Epithelial cell of proximal tubule (primary cell): Measurements from ENCODE around the gene SLAMF1. TPM values are rescaled to one million over a fixed set of nuclear protein-coding genes. Genes with fewer than 3 reads are reported as not detected.

ENCODE experiments used
- DNase-seq: peaks from one replicate; pipeline ENCODE4 v3.0.0-alpha.2; 2011; ENCODE audit warnings: low read depth
- H3K4me3 ChIP-seq: 2 replicates; pipeline ENCODE4 v1.5.1; 2011; ENCODE audit warnings: low read depth, mild to moderate bottlenecking, low read length
- total RNA-seq: library from RNA; depleted of rRNA; stranded (reverse); fragments of >200 nt; gene quantifications from 2 replicates; pipeline ENCODE4 v1.2.3, GENCODE V29; 2015
- TF ChIP-seq, protein P1 (sequence below): conservative IDR thresholded peaks from 2 replicates; pipeline ENCODE4 v1.5.1; 2012; ENCODE audit warnings: low read depth, mild to moderate bottlenecking, low read length

Gene SLAMF1
- total RNA-seq, 1 donor from 2014 or later = not detected

DNA sequence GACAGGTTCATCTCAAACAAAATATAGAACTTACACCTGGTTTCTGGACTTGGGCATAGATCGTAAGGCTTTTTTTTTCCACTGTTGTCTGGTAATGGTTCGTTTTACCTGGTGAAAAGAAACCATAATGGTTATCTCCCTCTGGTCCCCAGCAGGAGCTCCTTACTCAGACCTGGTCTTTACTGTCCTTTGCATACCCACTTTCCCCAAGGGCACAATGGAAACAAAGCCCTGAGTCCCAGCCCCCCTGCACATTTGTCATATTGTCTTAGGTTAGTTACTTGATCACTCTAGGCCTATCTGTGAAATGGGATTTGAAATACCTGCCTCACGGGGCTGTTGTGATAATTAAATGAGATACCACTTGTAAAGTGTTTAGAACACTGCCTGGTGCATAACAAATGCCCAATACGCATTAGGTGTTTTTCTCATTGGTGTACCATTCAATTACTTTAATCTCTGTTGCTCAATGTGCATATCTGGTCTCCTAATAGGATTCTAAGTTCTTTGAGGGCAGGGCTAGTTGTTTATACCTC is 27.0 kb downstream of the SLAMF1 start:
- no peak overlapping the region for H3K4me3 ChIP-seq
- DNase-seq = no peak
- TF ChIP-seq, protein P1, sequence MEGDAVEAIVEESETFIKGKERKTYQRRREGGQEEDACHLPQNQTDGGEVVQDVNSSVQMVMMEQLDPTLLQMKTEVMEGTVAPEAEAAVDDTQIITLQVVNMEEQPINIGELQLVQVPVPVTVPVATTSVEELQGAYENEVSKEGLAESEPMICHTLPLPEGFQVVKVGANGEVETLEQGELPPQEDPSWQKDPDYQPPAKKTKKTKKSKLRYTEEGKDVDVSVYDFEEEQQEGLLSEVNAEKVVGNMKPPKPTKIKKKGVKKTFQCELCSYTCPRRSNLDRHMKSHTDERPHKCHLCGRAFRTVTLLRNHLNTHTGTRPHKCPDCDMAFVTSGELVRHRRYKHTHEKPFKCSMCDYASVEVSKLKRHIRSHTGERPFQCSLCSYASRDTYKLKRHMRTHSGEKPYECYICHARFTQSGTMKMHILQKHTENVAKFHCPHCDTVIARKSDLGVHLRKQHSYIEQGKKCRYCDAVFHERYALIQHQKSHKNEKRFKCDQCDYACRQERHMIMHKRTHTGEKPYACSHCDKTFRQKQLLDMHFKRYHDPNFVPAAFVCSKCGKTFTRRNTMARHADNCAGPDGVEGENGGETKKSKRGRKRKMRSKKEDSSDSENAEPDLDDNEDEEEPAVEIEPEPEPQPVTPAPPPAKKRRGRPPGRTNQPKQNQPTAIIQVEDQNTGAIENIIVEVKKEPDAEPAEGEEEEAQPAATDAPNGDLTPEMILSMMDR = no peak

DNA sequence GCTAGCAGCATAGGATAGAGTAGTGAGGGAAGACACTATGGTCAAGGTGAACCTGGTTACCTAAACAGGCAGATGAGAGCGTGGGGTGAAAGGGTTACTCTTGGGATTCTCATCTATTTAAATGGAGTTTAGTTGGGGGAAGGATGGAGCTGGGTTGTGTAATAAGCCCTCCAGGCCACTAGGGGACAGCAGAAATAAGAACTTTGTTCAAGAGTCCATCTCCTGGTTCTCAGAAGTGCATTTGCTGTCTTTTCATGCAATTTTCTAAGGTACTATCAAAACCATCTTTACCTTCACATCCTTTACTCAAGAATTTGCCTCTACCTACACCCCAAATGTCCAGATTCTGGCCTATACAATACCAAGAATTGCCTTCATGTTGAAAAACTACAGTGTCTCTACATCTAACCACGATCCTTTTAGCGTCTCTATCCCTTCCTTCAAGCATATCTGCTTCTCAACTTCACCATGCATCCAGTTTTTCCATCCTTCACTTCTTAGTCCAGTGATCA is 28.0 kb downstream of the SLAMF1 start:
- TF ChIP-seq, protein P1 = peak; percentile 44

DNA sequence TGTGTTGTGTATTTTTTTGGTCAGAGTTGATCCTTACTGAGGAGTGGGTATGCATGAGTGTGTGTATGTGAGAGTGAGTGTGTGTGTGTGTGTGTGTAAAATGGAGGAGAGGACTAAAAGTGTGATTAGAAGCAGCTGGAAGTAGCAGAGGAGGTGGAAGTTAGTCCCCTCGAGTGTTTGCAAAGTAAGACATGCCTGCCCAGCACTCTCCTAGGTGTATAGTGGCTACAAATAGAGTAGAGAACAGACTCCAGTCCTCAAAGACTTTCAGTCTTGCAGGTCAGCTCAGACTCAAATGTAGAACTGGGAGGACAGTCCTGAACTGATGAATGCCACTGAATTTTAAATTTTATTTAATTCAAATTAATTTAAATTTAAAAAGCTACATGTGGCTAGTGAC is 28.5 kb downstream of the SLAMF1 start:
- TF ChIP-seq, protein P1 = no peak

More for the DNA sequence above, 28.0 kb downstream of the SLAMF1 start:
- no peak overlapping the region for H3K4me3 ChIP-seq
- DNase-seq = no peak

DNA sequence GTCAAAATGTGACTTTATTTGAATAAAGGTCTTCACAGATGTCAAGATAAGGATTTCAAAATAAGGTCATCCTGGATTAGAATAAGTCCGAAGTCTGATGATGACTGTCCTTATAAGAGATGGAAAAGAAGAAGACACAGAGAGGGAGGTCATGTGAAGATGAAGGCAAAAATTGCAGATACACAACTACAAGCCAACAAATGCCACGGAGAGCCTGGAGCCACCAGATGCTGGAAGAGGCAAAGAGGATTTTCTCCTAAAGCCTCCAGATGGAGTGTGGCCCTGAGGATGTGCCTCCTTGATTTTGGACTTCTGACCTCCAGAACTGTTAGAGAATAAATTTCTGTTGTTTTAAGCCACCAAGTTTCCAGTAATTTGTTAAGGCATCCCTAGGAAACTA is 31.2 kb downstream of the SLAMF1 start:
- TF ChIP-seq, protein P1 = no peak
- H3K4me3 ChIP-seq = no peak overlapping the region
- DNase-seq = no peak

More for the DNA sequence above, 28.5 kb downstream of the SLAMF1 start:
- no peak for DNase-seq
- H3K4me3 ChIP-seq = no peak overlapping the region

DNA sequence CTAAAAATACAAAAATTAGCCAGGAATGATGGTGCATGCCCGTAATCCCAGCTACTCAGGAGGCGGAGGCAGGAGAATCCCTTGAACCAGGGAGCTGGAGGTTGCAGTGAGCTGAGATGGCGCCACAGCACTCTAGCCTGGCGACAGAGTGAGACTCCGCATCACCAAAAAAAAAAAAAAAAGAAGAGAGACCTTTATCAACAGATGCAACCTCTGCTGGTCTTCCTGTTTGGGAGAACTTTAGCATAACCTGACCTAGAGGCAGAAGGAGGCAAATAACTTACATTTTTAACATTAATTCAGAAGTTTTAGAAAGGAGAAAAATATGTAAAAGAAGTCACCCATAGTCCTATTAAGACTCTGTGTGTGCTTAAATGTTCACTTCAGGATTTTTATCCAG is 32.4 kb downstream of the SLAMF1 start:
- no peak for DNase-seq
- TF ChIP-seq, protein P1 = no peak
- H3K4me3 ChIP-seq = no peak overlapping the region

- DNase-seq = no peak
- TF ChIP-seq, protein P1 = no peak
- H3K4me3 ChIP-seq = no peak overlapping the region
Measured at GRCh38 chr1:160612613-160613218, 34.1 kb downstream of the SLAMF1 start.

- no peak overlapping the region for H3K4me3 ChIP-seq
- TF ChIP-seq, protein P1 = no peak
- DNase-seq = no peak
Measured at GRCh38 chr1:160610569-160611242, 36.1 kb downstream of the SLAMF1 start.
